Measurements from ENCODE around the gene AHCYL1.

AHCYL1 gene

DNA sequence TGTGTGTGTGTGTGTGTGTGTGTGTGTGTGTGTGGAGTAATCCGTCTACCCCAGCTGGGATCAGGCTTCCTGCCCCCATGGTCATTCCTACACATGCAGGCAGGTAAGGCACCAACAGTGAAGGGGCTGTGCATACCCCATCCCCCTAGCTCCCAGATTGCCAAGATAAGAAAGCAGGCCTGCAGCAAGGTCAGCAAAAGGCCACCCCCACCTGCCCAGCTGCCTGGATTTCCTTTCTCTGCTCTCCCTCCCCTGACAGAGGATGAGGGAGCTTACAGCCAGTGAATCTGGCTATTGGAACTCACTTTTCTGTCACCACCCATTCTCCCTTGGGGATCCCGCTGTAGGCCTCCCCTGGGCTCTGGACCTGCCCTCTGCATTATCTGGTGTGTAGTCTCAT, 78.0 kb downstream of the AHCYL1 start:
- DNase-seq (ENCODE audit: low read depth) = no peak

DNA sequence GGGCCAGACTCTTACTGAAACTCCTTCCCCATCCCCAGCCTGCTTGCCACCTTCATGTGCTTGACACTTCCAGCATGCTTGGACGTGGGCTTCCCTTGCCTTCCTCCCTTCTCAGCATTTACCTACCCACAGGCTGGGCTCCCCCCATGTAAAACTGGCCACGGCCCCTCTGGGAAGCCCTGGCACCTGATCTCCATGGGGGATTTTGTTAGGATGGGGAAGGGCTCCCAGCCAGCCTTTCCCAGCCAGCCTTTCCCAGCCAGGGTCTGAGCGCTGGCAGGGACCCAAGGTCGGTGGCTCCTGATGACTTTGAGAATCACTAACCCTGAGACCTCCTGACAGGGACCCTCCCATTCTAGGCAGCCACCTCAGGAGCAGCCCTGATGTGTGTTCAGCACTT, 79.2 kb downstream of the AHCYL1 start:
- no peak for DNase-seq (ENCODE audit: low read depth)

DNA sequence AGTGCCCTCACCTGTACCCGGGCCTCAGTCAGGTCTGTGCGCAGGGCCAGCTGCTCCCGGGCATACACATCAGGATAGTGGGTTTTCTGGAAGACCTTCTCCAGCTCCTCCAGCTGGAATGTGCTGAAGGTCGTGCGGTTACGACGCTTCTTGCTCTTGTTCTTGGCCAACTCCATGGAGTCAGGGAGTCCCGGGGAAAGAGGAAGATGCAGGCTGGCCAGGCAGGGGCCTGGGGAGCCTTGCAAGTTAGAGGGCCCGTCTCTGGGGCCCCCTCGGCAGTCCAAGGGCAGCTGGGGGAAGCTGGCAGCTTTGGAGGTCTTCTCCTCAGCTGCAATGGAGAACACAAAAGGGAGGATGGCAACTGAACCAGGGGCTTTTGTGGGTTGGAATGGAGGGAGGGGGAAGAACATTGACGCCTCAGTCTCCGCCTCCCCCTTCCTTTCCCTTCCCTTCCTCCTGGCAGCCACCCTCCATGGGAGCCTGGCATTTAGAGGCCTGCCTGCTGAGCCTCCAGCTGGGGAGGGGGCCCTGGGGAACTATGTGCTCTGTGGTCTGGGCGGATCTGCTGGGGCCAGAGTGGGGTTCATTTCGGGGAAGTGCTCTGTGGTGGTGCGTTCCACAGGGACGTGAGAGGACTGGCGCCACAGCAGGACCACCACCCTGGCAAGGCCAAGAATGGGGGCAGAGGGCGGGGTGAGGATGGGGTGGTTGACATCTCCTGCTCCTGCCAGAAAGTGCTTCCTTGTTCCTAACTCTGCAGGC, 80.2 kb downstream of the AHCYL1 start:
- no peak for DNase-seq (ENCODE audit: low read depth)

DNA sequence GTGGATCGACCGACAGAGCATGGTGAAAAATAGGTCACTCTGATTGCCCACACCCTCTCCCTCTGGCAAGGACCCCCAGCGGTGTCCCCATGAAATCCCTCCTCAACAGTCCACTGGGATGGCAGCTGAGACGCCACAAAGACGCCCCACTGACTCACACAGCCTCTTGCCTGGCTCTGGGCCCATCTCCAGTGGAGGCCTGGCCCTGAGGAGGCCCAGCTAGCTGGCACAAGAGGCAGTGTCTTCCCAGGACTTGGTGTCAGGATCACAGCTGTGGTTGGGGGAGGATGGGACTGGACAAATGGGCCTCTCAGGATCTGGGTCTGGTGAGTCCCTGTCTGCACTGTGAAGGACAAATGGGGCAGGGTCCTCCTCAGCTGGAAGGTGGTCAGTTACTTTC, 81.3 kb downstream of the AHCYL1 start:
- no peak for DNase-seq (ENCODE audit: low read depth)

DNA sequence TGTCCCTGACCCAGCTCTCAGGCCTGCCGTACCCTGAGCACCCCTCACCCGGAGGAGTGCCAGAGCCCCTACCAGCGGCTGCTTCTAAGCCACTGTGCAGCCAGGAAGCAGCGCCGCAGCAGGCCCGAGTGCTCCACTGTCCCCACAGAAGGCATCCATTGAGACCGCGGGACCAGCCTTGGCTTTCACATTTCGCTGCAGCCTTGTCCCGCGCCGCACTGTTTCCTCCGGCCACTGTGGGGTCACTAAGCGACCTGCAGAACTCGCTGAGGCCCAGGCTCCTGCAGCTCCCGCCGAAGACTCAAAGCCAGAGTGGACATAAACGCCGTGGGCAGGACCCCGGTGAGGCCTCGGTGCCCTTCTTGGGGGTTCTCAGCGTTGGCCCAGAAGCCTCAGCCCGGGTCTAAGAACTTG, 82.9 kb downstream of the AHCYL1 start:
- no peak for DNase-seq (ENCODE audit: low read depth)

DNA sequence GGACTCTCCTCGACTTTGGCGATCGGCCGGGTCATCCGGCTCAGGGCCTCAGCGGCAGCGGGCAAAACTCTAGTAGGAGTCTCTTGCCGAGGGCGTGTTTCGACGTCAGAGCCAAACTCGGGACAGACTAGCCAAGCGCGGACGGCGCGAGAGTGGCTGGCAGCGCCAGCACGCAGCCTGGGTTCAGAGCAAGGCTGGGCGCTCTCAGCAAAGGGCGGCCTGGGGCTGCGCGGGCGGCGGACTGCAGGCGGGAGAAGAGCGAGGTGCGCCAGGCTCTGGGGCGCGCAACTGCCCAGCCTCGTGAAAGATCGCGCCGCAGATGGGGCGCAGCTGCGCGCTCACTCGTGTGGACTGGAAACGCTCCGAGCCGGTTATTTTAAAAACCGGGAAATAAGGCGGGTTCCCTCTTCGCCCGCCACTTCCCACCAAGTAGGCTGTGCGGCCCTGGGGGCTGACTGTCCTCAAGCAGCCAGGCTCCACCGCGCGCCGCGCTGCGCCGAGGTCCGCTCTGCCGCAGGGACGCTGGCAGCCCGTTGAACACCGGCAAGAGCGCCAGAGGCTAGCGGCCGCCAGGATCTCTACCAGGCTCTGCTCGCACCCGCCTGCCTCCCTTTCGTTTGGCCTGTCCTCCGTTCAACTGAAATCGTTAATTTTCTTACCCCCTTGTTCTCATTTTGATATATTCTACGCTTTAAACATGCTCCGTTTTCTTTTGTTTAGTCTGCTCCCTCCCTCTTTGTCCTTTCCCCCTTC, 83.5 kb downstream of the AHCYL1 start:
- no peak for DNase-seq (ENCODE audit: low read depth)

DNA sequence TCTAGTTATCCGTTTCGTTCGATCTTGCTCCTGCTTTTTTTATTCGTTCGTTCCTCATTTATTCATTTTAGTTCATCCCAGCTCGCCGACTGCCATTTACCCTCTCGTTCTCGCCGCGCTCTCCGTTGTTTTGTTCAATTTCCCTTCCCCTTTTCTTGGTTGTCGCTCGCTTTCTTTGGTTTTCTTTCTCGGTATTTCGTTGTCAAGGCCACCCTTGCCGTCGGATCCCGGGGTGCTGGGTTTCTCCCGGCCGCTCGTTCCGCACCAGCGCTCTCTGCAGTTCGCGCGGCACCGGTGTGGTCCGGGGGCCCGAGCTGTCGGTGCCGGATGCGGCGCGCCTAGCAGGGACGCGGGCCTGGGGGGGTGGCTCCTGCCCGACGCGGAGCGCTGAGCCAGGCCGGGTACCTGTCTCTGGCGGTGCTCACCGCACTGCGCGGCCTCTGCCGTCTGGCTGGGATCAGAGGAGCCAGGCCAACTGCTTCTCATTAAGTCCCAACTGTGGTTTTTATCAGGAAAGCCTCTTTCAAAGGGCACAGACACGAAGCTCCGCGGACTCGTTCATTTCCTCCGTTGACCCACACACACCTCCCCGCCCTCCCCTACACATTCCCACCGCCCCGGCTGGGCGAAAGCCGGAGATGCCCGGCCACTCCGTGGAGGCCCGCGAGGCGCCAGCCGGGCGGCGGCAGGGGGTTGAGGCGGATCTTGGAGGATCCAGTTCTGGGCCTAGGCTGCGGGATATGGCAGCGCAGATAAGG, 84.3 kb downstream of the AHCYL1 start:
- DNase-seq (ENCODE audit: low read depth) = no peak

DNA sequence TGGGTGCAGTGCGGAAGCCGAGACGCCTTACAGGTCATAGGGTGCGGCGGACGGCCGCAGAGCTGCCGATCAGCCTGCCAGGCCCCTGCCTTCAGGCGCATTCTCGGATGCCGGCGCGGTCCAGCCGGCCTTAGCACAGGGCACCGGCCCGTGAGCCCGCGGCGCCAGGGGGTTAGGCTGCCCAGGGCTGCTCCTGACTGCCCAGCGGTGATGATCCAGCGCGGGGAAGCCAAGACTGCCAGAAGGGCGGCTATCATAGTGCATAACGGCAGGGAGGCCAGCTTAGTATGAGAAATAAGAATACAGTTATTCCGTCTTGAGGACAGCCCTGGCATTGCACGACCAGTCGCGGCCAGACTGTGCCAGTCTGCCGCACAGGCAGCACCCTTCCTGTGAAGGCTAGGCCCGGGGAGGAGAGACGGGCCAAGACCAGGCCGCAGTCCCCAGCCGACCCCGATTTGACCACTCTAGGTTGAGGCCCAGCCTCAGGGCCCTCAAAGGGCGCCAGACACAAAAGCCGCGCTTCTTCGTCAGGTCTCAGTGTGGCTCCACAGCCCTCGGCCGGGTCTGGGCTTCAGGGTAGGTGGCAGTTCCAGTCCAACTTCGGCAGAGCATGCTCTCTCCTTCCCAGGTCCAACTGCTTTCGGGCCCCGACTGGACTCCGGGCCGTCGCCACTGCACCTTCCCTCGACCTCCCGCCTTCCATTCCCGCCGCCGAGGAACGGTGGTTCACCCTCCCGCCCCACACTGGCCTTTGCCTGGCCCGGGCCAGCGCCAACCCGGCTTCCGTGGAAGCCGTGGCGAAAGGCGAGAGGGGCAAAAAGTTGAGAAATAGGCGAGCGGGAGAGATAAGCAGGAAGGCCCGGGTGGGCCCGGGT, 85.1 kb downstream of the AHCYL1 start:
- no peak for DNase-seq (ENCODE audit: low read depth)

DNA sequence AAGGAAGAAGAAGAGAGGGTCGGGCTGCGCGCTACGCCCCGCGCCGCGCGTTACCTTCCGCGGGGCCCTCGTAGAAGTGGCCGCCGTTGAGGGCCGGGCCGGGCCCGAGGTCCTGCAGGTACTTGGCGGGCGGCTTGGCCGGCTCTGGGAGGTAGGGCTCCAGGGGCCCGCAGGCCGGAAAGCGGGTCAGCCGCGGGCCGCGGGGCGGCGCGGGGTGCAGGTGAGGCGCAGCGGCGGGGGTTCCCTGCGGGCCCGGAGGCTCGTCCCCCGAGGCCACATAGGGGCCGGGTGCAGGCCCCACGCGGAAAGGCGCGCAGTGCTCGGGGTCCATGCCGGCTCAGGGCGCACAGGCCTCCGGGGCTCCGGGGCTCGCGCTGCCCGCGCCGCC, 85.7 kb downstream of the AHCYL1 start:
- no peak for DNase-seq (ENCODE audit: low read depth)

DNA sequence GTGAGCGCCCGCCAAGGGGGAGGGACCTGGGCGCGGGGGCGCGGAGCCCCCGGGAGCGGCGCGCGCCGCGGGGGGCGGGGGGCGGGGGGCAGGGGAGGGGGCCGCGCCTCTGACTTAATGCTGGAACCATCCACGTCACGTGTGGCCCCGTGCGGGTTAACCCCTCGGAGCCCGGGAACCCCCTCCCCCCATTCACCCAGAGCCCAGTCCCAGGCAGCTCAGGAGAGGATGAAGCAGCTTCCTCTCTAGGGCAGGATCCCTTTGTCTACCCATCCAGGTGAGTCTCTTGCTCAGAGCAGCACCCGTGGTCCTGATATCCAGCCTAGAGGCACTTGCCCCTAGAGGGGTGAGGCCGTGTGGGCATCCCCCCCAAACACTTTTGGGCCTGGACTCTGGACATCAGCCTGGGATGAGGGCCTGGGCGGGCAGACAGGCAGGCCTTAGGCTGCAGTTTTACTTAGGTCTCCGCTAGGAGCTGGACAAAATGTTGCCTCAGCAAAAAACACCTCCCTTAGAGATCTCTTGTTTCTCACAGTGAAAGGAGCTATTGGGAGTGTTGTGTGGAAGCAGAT, 86.2 kb downstream of the AHCYL1 start, which contains the start of gene ALX3:
TSS of gene ALX3 (minus strand) at position 2 of the 572 bp plus-strand sequence. CDS start 60 bp downstream, outside the sequence.
- no peak for DNase-seq (ENCODE audit: low read depth)

Measured in activated T-helper 9 cell treated with anti-CD3 and anti-CD28 coated beads, Interleukin-2, amount 50 U/mL, for 16 hours (primary cell).